ENCODE data around the gene TMEM134.

The TMEM134 gene

DNA sequence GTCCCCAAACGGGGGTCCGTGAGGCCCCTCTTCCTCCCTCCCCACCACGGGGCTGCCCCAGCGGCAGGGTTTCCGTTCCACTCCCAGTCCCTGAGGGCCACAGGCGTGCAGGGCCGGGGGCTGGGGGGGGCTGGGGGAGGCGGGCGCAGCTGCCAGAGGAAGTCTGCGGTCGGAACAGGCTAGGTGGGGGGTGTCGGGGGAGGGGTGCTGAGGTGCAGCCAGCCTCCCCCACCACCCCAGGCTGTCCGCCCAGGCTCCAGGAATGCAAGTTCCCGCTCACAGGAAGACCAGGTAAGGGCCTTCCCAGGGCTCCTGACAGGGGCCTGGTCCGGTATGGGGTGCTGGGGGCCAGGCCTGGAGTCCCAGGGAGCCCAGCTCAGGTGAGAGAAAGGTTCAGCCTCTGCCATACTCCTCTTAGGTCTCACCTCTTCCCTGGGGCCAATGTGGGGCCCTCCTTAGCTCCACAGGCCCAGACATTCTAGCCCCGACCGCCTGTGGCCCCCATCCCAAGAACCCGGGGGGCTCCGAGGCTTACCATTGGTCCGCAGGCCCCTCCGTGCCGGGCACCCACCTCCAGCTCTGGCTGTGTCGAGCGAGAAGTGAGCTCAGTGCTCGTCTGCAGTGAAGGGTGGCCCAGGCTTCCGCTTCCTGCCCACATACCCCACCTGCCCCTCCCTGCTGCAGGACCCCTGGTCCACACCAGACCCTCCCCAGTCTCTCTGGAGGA is 31.8 kb downstream of the TMEM134 start, which contains the start of gene PTPRCAP:
Gene PTPRCAP, minus strand, starts transcription at position 601 of the 727 bp plus-strand sequence. Its CDS starts 63 bp downstream, at position 538.
- H3K27me3 ChIP-seq: no peaks in the 10 kb centered on the region
- peak within 1 kb of the TSS; percentile 51 to 71 for H3K27ac ChIP-seq
- no peaks in the 10 kb centered on the region for H3K9me3 ChIP-seq
- peaks cover 0 to 51% (median 32%) of the 10 kb centered on the region in 4 donors for H3K4me1 ChIP-seq
- H3K4me3 ChIP-seq: no peak within 1 kb of the TSS
- intact Hi-C loops (cut with DNase I; ENCODE audit: low total_unique reads): no loop called here
- TF ChIP-seq, protein P1, sequence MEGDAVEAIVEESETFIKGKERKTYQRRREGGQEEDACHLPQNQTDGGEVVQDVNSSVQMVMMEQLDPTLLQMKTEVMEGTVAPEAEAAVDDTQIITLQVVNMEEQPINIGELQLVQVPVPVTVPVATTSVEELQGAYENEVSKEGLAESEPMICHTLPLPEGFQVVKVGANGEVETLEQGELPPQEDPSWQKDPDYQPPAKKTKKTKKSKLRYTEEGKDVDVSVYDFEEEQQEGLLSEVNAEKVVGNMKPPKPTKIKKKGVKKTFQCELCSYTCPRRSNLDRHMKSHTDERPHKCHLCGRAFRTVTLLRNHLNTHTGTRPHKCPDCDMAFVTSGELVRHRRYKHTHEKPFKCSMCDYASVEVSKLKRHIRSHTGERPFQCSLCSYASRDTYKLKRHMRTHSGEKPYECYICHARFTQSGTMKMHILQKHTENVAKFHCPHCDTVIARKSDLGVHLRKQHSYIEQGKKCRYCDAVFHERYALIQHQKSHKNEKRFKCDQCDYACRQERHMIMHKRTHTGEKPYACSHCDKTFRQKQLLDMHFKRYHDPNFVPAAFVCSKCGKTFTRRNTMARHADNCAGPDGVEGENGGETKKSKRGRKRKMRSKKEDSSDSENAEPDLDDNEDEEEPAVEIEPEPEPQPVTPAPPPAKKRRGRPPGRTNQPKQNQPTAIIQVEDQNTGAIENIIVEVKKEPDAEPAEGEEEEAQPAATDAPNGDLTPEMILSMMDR (IDR thresholded peaks at IDR 0.05): no peak
- no peak for DNase-seq
- H3K36me3 ChIP-seq: peaks cover 13 to 99% (median 79%) of the 10 kb centered on the region in 3 donors

DNA sequence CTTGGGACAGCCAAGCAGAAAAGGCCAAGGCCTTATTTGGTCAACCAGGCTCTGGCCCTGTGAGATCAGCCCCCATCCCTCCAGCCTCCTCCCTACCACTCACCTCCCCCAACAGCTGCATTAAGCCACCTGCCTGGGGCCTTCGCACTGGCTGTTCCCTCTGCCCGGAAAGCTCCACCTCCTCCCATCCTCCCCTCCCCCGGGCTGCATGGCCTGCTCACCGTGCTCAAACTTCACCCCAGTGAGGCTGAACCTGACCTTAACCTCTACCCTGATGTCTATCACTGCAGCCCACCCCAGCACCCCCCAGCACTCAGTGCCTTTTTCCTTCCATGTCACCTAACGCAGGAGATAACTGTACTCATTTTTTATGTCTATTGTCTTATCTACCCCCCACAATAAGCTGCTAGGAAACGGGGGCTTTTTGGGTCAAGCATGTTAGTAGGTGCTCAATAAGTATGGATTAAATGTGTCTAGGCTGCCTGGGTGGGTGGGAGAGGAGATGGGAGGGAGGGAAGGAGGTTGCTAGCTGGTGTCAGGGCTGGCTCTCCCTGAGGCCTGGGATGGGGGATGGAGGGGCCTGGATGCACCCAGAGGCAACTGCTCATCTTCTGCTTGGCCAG is 32.5 kb downstream of the TMEM134 start:
- TF ChIP-seq, protein P1 (IDR thresholded peaks at IDR 0.05): no peak
- Histone ChIP-seq H3K27me3 (no peaks in the 10 kb centered on the region), H3K36me3 (peaks cover 20 to 99% (median 83%) of the 10 kb centered on the region in 3 donors), H3K4me1 (peaks cover 0 to 46% (median 28%) of the 10 kb centered on the region in 4 donors), H3K9me3 (no peaks in the 10 kb centered on the region), H3K27ac (peak overlapping the region; percentile 60 to 71), H3K4me3 (no peak overlapping the region)
- intact Hi-C loops (cut with DNase I; ENCODE audit: low total_unique reads): no loop called here
- peak in 1 of 2 donors; percentile 79 for DNase-seq

DNA sequence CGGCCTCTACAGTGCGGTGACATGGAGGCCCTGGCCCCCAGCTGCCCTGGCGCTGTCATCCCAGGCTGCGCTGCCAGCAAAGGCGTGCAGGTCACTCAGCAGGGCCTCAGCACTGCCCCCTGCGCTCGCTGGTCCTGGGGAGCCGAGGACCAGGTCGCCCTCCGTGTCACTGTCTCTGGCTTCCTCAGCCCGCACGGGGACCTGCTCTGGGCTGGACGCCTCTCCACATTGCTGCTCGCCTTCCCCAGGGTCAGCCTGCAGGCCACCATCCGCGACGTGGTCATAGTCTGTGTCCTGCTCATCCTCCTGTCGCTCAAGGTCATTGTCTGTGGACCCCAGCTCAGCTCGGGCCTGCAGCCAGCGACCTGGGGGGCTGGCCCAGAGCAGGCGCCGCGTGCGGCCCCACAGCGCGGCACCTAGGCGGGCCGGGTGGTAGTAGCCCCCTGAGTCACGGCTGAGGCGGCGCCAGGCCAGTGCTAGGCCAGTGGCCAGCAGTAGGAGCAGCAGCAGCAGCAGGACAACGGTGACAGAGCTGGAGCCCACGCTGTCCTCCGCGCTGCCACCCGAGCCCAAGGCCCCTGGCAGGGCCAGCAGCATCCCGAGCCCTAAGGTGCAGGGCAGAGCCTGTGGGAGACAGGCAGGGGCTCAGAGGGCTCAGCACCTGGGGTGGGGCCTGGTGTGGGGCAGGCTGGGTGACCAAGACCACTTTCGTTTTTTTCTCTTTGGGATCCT is 33.2 kb downstream of the TMEM134 start:
- Histone ChIP-seq H3K27me3 (no peaks in the 10 kb centered on the region), H3K4me1 (peaks cover 0 to 39% (median 23%) of the 10 kb centered on the region in 4 donors), H3K36me3 (peaks cover 26 to 99% (median 83%) of the 10 kb centered on the region in 3 donors), H3K9me3 (no peaks in the 10 kb centered on the region), H3K4me3 (no peak overlapping the region), H3K27ac (peak overlapping the region; percentile 60 to 71)
- DNase-seq: peak in 1 of 2 donors; percentile 66
- TF ChIP-seq, protein P1 (IDR thresholded peaks at IDR 0.05): no peak
- intact Hi-C loops (cut with DNase I; ENCODE audit: low total_unique reads): no loop called here

DNA sequence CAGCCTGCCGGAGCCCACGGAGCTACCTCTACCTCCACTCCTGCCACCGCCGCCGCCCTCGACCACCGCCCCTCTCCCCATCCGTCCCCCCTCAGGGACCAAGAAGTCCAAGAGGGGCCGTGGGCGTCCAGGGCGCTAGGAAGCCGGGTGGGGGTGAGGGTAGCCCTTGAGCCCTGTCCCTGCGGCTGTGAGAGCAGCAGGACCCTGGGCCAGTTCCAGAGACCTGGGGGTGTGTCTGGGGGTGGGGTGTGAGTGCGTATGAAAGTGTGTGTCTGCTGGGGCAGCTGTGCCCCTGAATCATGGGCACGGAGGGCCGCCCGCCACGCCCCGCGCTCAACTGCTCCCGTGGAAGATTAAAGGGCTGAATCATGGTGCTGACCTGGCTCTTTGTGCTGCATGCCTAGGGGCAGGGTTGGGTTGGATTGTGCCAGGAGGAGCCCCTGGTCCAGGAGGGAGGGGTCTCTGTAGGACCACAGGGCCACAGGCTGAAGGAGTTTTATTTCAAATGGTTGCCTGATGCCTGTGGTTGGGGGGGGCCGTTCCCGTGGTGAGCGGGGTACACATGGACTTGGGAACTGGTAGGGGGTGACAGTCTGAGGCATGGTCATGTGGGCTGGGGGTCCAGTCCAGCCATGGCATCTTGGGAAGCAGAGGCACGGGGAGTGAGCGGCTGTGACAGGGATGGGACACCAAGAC is 33.9 kb downstream of the TMEM134 start:
- no peaks in the 10 kb centered on the region for H3K27me3 ChIP-seq
- H3K4me1 ChIP-seq: peaks cover 0 to 33% (median 18%) of the 10 kb centered on the region in 4 donors
- peak overlapping the region; percentile 60 to 71 for H3K27ac ChIP-seq
- DNase-seq: no peak
- H3K9me3 ChIP-seq: no peaks in the 10 kb centered on the region
- no peak overlapping the region for H3K4me3 ChIP-seq
- intact Hi-C loops (cut with DNase I; ENCODE audit: low total_unique reads): no loop called here
- peaks cover 33 to 99% (median 81%) of the 10 kb centered on the region in 3 donors for H3K36me3 ChIP-seq
- TF ChIP-seq, protein P1 (IDR thresholded peaks at IDR 0.05): no peak

DNA sequence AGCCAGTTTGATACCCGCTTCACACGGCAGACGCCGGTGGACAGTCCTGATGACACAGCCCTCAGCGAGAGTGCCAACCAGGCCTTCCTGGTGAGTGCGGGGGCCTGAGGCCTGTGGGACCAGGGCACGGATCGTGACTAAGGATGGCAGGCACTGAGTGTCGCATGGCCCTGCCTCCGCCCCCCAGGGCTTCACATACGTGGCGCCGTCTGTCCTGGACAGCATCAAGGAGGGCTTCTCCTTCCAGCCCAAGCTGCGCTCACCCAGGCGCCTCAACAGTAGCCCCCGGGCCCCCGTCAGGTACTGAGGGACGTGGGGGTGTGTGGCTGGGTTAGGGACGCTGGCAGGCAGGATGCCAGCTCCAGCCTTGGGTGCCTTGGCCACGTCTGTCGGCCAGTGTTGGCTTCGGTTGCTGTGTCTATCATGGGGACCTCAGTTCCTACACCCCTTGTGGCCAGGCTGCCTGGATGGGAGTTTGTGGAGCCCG is 34.6 kb downstream of the TMEM134 start:
- intact Hi-C loops (cut with DNase I; ENCODE audit: low total_unique reads): no loop called here
- DNase-seq: no peak
- Histone ChIP-seq H3K4me3 (no peak overlapping the region), H3K27me3 (no peaks in the 10 kb centered on the region), H3K27ac (peak overlapping the region in 1 of 2 donors; percentile 71), H3K36me3 (peaks cover 34 to 95% (median 76%) of the 10 kb centered on the region in 3 donors), H3K4me1 (peaks cover 0 to 33% (median 20%) of the 10 kb centered on the region in 4 donors), H3K9me3 (no peaks in the 10 kb centered on the region)
- TF ChIP-seq, protein P1 (IDR thresholded peaks at IDR 0.05): no peak

Measured in tibial artery (tissue), 4 donors.